ENCODE data around the gene IGSF8.
A peak's percentile ranks its signal among the peaks of the same experiment; 100 is the strongest.

Gene IGSF8

DNA sequence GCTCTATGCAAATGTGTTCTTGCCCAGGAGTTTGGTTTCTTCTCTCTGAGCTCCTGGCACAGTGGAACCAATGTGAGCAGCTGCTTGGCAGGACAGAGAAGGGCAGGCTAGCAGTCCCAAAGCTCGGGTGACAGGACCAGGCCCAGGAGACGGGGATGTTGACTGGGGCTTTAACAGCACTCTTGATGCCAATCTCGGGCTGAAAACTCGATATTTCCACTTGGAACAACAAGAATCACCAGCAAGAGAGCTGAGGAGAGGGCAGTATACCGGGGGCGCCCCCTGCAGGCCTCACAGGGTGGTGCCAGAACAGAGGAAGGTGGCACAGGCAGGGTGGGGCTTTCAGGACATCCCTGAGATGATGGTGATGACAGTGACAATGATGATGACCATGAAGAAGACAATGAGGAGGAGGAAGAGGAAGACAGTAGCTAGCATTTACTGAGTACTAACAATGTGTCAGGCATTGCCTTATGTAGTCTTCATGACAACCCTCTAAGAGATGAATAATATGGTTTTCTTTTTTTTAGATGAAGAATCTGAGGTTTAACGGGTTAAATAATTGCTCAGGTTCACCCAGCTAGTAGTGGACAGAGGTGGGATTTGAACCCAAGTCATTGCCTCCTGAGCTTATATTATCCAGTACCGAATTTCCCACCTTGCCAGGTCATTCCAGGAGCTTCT, 19.8 kb downstream of the IGSF8 start:
- H3K27me3 ChIP-seq (replicated peaks): peaks cover 46% of the 10 kb centered on the region
- H3K27ac ChIP-seq: no peak overlapping the region
- no peaks in the 10 kb centered on the region for H3K36me3 ChIP-seq (replicated peaks)
- H3K4me3 ChIP-seq (ENCODE audit: low read depth, low read length): no peak overlapping the region
- DNase-seq: peak; percentile 38
- TF ChIP-seq, protein P1, sequence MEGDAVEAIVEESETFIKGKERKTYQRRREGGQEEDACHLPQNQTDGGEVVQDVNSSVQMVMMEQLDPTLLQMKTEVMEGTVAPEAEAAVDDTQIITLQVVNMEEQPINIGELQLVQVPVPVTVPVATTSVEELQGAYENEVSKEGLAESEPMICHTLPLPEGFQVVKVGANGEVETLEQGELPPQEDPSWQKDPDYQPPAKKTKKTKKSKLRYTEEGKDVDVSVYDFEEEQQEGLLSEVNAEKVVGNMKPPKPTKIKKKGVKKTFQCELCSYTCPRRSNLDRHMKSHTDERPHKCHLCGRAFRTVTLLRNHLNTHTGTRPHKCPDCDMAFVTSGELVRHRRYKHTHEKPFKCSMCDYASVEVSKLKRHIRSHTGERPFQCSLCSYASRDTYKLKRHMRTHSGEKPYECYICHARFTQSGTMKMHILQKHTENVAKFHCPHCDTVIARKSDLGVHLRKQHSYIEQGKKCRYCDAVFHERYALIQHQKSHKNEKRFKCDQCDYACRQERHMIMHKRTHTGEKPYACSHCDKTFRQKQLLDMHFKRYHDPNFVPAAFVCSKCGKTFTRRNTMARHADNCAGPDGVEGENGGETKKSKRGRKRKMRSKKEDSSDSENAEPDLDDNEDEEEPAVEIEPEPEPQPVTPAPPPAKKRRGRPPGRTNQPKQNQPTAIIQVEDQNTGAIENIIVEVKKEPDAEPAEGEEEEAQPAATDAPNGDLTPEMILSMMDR (IDR thresholded peaks at IDR 0.05; ENCODE audit: low read depth, low read length, missing control alignments): peak; percentile 89
- in situ Hi-C loops (cut with HindIII; ENCODE audit: low pct_ligation_motif_present, low sequenced_read_pairs): no loop called here

DNA sequence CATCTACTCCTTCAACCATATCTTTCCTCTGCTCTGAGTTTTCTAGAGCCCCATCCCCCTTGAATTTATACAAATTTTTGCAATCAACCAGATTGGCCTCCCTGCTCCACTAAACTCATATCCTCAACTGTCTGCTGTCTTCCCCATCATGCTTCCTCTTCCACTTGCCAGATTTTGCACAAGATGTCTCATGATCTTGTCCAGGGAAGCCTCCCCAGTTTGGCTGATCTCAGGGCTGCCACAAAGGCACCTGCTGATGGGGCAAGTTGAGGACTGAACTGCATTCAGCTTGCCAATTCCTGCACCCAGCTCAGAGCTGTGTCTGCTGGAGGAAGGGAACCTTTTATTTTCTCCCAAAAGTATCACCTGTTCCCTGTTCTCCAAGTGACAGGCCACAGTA, 20.9 kb downstream of the IGSF8 start:
- TF ChIP-seq, protein P1 (IDR thresholded peaks at IDR 0.05; ENCODE audit: low read depth, low read length, missing control alignments): no peak
- in situ Hi-C loops (cut with HindIII; ENCODE audit: low pct_ligation_motif_present, low sequenced_read_pairs): no loop called here
- H3K36me3 ChIP-seq (replicated peaks): no peaks in the 10 kb centered on the region
- H3K27ac ChIP-seq: no peak overlapping the region
- peaks cover 34% of the 10 kb centered on the region for H3K27me3 ChIP-seq (replicated peaks)
- DNase-seq: no peak
- no peak overlapping the region for H3K4me3 ChIP-seq (ENCODE audit: low read depth, low read length)

DNA sequence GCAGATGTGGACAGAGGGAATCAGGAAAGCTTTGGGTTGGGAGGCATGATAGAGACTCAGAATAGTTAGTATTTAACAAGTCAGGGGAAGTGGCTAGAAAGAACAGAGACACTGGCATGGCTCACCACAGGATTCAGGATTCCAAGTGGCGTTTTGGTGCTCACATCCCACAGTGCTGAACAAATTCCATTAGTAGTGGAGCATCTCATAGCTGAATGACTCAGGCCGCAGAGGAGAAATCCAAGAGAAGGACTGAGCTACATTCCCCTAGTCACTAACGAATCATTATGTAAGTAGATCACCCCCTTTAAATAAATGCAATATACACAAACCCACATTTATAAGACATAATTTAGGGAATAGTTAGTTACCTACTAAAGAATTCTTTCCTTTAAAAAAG, 22.1 kb downstream of the IGSF8 start:
- H3K36me3 ChIP-seq (replicated peaks): no peaks in the 10 kb centered on the region
- H3K27ac ChIP-seq: no peak overlapping the region
- peaks cover 29% of the 10 kb centered on the region for H3K27me3 ChIP-seq (replicated peaks)
- in situ Hi-C loops (cut with HindIII; ENCODE audit: low pct_ligation_motif_present, low sequenced_read_pairs): no loop called here
- no peak overlapping the region for H3K4me3 ChIP-seq (ENCODE audit: low read depth, low read length)
- no peak for DNase-seq
- TF ChIP-seq, protein P1 (IDR thresholded peaks at IDR 0.05; ENCODE audit: low read depth, low read length, missing control alignments): no peak

DNA sequence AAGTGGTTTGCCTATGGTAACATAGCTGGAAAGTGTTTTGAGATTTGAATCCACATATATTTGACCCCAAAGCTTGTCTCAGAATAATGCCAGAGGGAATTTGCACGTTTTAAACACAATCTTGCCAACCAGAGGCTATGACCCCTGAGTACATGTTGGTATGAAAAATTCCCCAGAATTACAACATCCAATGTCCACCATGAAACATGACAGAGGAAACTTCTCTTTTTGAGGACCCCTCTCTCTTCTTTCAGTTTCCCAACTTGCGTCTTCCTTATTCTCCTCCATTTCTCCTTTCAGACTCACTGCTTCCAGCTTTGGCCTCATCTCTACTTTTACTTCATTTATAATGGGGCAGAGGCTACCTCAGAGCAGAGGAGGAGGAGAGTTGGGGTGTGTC, 22.6 kb downstream of the IGSF8 start:
- TF ChIP-seq, protein P1 (IDR thresholded peaks at IDR 0.05; ENCODE audit: low read depth, low read length, missing control alignments): no peak
- H3K27ac ChIP-seq: no peak overlapping the region
- peaks cover 29% of the 10 kb centered on the region for H3K27me3 ChIP-seq (replicated peaks)
- no peaks in the 10 kb centered on the region for H3K36me3 ChIP-seq (replicated peaks)
- H3K4me3 ChIP-seq (ENCODE audit: low read depth, low read length): no peak overlapping the region
- no peak for DNase-seq
- in situ Hi-C loops (cut with HindIII; ENCODE audit: low pct_ligation_motif_present, low sequenced_read_pairs): no loop called here

DNA sequence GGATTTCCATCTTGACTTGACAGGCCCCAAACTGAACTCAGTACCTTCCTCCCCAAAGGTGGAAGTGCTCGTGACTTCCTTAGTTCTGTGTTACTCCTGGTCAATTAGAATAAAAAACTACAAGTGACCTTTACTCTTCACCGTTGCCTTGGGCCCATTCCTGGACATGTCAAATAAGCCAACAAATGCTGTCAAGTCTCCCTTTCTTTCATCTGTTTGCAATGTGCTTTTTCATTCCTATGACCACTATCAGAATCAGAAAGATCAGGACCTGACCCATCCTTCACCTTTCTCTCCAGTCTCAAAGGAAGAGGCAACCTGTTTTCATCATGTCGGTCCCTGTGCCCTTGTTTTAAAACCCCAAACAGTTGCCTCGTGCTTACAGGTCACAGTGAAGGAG, 23.6 kb downstream of the IGSF8 start:
- H3K27me3 ChIP-seq (replicated peaks): peaks cover 23% of the 10 kb centered on the region
- H3K36me3 ChIP-seq (replicated peaks): no peaks in the 10 kb centered on the region
- H3K27ac ChIP-seq: no peak overlapping the region
- no peak overlapping the region for H3K4me3 ChIP-seq (ENCODE audit: low read depth, low read length)
- TF ChIP-seq, protein P1 (IDR thresholded peaks at IDR 0.05; ENCODE audit: low read depth, low read length, missing control alignments): no peak
- in situ Hi-C loops (cut with HindIII; ENCODE audit: low pct_ligation_motif_present, low sequenced_read_pairs): no loop called here
- no peak for DNase-seq

DNA sequence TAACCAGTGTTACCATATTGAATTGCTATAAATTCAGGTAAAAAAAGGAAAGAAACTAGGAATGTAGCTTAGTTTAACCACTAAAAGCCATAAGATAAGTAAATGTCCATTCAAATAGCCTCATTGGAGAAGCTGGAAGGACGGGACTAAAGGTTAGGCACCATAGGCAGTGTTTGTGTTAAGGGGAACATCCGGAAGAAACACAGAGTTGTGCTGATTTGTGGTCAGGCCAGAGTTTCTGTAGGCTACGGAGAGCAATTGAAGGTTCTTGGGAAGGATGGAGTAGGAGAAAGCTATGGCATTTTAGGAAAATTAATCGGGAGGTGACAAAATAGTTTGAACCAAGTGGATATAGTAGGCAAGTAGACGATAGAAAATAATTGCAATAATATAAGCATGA, 27.1 kb downstream of the IGSF8 start:
- in situ Hi-C loops (cut with HindIII; ENCODE audit: low pct_ligation_motif_present, low sequenced_read_pairs): no loop called here
- no peaks in the 10 kb centered on the region for H3K36me3 ChIP-seq (replicated peaks)
- no peak overlapping the region for H3K4me3 ChIP-seq (ENCODE audit: low read depth, low read length)
- H3K27ac ChIP-seq: no peak overlapping the region
- H3K27me3 ChIP-seq (replicated peaks): peaks cover 23% of the 10 kb centered on the region
- DNase-seq: no peak
- TF ChIP-seq, protein P1 (IDR thresholded peaks at IDR 0.05; ENCODE audit: low read depth, low read length, missing control alignments): no peak

All from brain microvascular endothelial cell (primary cell).